Colonic mucosa (tissue), 4 donors: ENCODE data around the gene CD38. TPM values are rescaled to one million over a fixed set of nuclear protein-coding genes. Genes with fewer than 3 reads are reported as not detected.

Source experiments
- DNase-seq: peaks from one replicate; pipeline ENCODE4 v3.0.0-alpha.2; 2020
- H3K27ac ChIP-seq: fragments of 200-600 bp; one replicate; pipeline ENCODE4 v1.8.0; 2021
- H3K27me3 ChIP-seq: fragments of 200-600 bp; one replicate; pipeline ENCODE4 v1.8.0; 2021
- H3K36me3 ChIP-seq: fragments of 200-600 bp; one replicate; pipeline ENCODE4 v1.8.0; 2021
- H3K4me1 ChIP-seq: fragments of 200-600 bp; one replicate; pipeline ENCODE4 v1.8.0; 2021; ENCODE audit warnings: mild to moderate bottlenecking
- H3K4me3 ChIP-seq: fragments of 200-600 bp; one replicate; pipeline ENCODE4 v1.8.0; 2021
- H3K9ac ChIP-seq, 2 donors: one replicate each; pipeline ENCODE4 v1.7.0; 2013; ENCODE audit warnings: control low read depth in 2 of 2, low read depth in 2 of 2, low read length in 2 of 2
- H3K9me3 ChIP-seq: fragments of 200-600 bp; one replicate; pipeline ENCODE4 v1.8.0; 2021
- CTCF ChIP-seq: fragments of 200-600 bp; IDR thresholded peaks from one replicate; pipeline ENCODE4 v1.8.0; 2022; ENCODE audit warnings: antibody characterized with exemption, mild to moderate bottlenecking
- intact Hi-C: fragments of 100-400 bp; cut with DNase I; formaldehyde crosslinking; loops from one replicate; pipeline ENCODE4 v1.14.1; 2022
- total RNA-seq, 2 donors: library from RNA; stranded (reverse); fragmentation: NEBNext Ultra II Directional in 1 of 2; extraction: Animal tissue kit (Norgen Biotek cat#: 25700) in 1 of 2; gene quantifications; one replicate each; pipeline ENCODE4 v1.2.1, GENCODE V29; 2021
- donor health status: healthy.
- donor health status: DM: no; HTN: no; CAD: no.
- donor health status: DM: no; HTN: no; CAD: no.

CD38 gene
- total RNA-seq, 2 donors from 2014 or later: 2.5 to 2.6 TPM

GRCh38 chr4:15878011-15878410 lies 99.9 kb downstream of the CD38 start:
- H3K4me1 ChIP-seq: no peaks in the 10 kb centered on the region
- no peaks in the 10 kb centered on the region for H3K36me3 ChIP-seq
- TF ChIP-seq CTCF: no peak
- H3K27me3 ChIP-seq: no peaks in the 10 kb centered on the region
- intact Hi-C loops: loop anchor here (5.0 kb wide), 1 partner anchor 71 kb away; no protein-coding TSS in a partner anchor
- no peak for DNase-seq
- H3K4me3 ChIP-seq: no peak overlapping the region
- H3K9ac ChIP-seq: no peak overlapping the region
- H3K27ac ChIP-seq: no peak overlapping the region
- H3K9me3 ChIP-seq: no peaks in the 10 kb centered on the region

GRCh38 chr4:15881820-15882219 lies 103.7 kb downstream of the CD38 start:
- no peak for TF ChIP-seq CTCF
- no peaks in the 10 kb centered on the region for H3K36me3 ChIP-seq
- H3K9me3 ChIP-seq: no peaks in the 10 kb centered on the region
- no peak overlapping the region for H3K9ac ChIP-seq
- H3K27ac ChIP-seq: no peak overlapping the region
- DNase-seq: no peak
- no peaks in the 10 kb centered on the region for H3K4me1 ChIP-seq
- intact Hi-C loops: loop anchor here (2.0 kb wide), 2 partner anchors 75 to 119 kb away; no protein-coding TSS in a partner anchor
- H3K27me3 ChIP-seq: no peaks in the 10 kb centered on the region
- H3K4me3 ChIP-seq: no peak overlapping the region

GRCh38 chr4:15882675-15883086 lies 104.6 kb downstream of the CD38 start:
- Histone ChIP-seq H3K4me3 (no peak overlapping the region), H3K36me3 (no peaks in the 10 kb centered on the region), H3K9ac (no peak overlapping the region), H3K27ac (no peak overlapping the region), H3K9me3 (no peaks in the 10 kb centered on the region), H3K27me3 (no peaks in the 10 kb centered on the region), H3K4me1 (no peaks in the 10 kb centered on the region)
- intact Hi-C loops: loop anchor here (2.0 kb wide), 2 partner anchors 74 to 118 kb away; no protein-coding TSS in a partner anchor
- TF ChIP-seq CTCF: peak; percentile 93
- DNase-seq: peak; percentile 58

GRCh38 chr4:15883610-15884243 lies 105.6 kb downstream of the CD38 start:
- no peaks in the 10 kb centered on the region for H3K9me3 ChIP-seq
- no peaks in the 10 kb centered on the region for H3K36me3 ChIP-seq
- no peak for TF ChIP-seq CTCF
- H3K27me3 ChIP-seq: no peaks in the 10 kb centered on the region
- H3K4me1 ChIP-seq: no peaks in the 10 kb centered on the region
- H3K9ac ChIP-seq: no peak overlapping the region
- peak; percentile 45 for DNase-seq
- no peak overlapping the region for H3K4me3 ChIP-seq
- no peak overlapping the region for H3K27ac ChIP-seq
- intact Hi-C loops: loop anchor here (2.0 kb wide), 2 partner anchors 73 to 117 kb away; no protein-coding TSS in a partner anchor

- H3K27ac ChIP-seq: no peak overlapping the region
- TF ChIP-seq CTCF: no peak
- intact Hi-C loops: no loop called here
- no peak overlapping the region for H3K4me3 ChIP-seq
- no peaks in the 10 kb centered on the region for H3K4me1 ChIP-seq
- H3K27me3 ChIP-seq: no peaks in the 10 kb centered on the region
- DNase-seq: no peak
- no peak overlapping the region for H3K9ac ChIP-seq
- no peaks in the 10 kb centered on the region for H3K36me3 ChIP-seq
- no peaks in the 10 kb centered on the region for H3K9me3 ChIP-seq
These were observed 106.5 kb downstream of the CD38 start for GRCh38 chr4:15884666-15885065.
